ENCODE measurements around the gene SMIM38. TPM values are rescaled to one million over a fixed set of nuclear protein-coding genes. Genes with fewer than 3 reads are reported as not detected.

The SMIM38 gene
- total and polyA plus RNA-seq, 7 donors, result 0.03 to 0.54 (median 0.10) TPM; not detected in 1

GRCh38 chr11:69193151-69193550, 37.4 kb downstream of the SMIM38 start:
- Histone ChIP-seq H3K27me3 (ENCODE audit: insufficient read depth in 3 of 3, low read length in 2 of 3) (peaks cover 0 to 6% (median 3%) of the 10 kb centered on the region in 3 donors), H3K27ac (no peak overlapping the region), H3K36me3 (ENCODE audit: insufficient read depth in 1 of 2, low read depth in 1 of 2) (no peaks in the 10 kb centered on the region), H3K4me1 (no peaks in the 10 kb centered on the region), H3K4me3 (no peak overlapping the region), H3K9me3 (no peaks in the 10 kb centered on the region)
- TF ChIP-seq CTCF (IDR thresholded peaks at IDR 0.05), result no peak
- no peak for DNase-seq
- no peak for ATAC-seq
- WGBS, 3 donors, result 63 to 73% (median 68%) methylated on average over 5 of the region's 5 CpGs
- intact Hi-C loops (cut with DNase I), result no loop called here

GRCh38 chr11:69193629-69194028, 37.9 kb downstream of the SMIM38 start:
- no peak for DNase-seq
- no peak for TF ChIP-seq CTCF (IDR thresholded peaks at IDR 0.05)
- WGBS, 3 donors, result 70 to 77% (median 71%) methylated on average over 2 of the region's 2 CpGs

GRCh38 chr11:69194396-69194795, 38.7 kb downstream of the SMIM38 start:
- Histone ChIP-seq H3K36me3 (ENCODE audit: insufficient read depth in 1 of 2, low read depth in 1 of 2) (no peaks in the 10 kb centered on the region), H3K27me3 (ENCODE audit: insufficient read depth in 3 of 3, low read length in 2 of 3) (peaks cover 0 to 10% (median 4%) of the 10 kb centered on the region in 3 donors), H3K9me3 (no peaks in the 10 kb centered on the region), H3K27ac (no peak overlapping the region), H3K4me1 (no peaks in the 10 kb centered on the region), H3K4me3 (no peak overlapping the region)
- no peak for DNase-seq
- no peak for TF ChIP-seq CTCF (IDR thresholded peaks at IDR 0.05)
- 81 to 96% (median 91%) methylated on average over 1 of the region's 1 CpG for WGBS, 3 donors
- intact Hi-C loops (cut with DNase I), result no loop called here
- ATAC-seq, result no peak

More at GRCh38 chr11:69193629-69194028, 37.9 kb downstream of the SMIM38 start:
- Histone ChIP-seq H3K36me3 (ENCODE audit: insufficient read depth in 1 of 2, low read depth in 1 of 2) (no peaks in the 10 kb centered on the region), H3K9me3 (no peaks in the 10 kb centered on the region), H3K4me3 (no peak overlapping the region), H3K27me3 (ENCODE audit: insufficient read depth in 3 of 3, low read length in 2 of 3) (peaks cover 0 to 5% (median 5%) of the 10 kb centered on the region in 3 donors), H3K27ac (no peak overlapping the region), H3K4me1 (no peaks in the 10 kb centered on the region)
- intact Hi-C loops (cut with DNase I), result no loop called here
- ATAC-seq, result no peak

GRCh38 chr11:69194956-69195355, 39.2 kb downstream of the SMIM38 start:
- intact Hi-C loops (cut with DNase I), result no loop called here
- WGBS, 3 donors, result 48 to 65% (median 64%) methylated on average over 3 to 4 of the region's 6 CpGs
- ATAC-seq, result no peak
- no peak overlapping the region for H3K4me3 ChIP-seq
- no peaks in the 10 kb centered on the region for H3K36me3 ChIP-seq (ENCODE audit: insufficient read depth in 1 of 2, low read depth in 1 of 2)
- TF ChIP-seq CTCF (IDR thresholded peaks at IDR 0.05), result no peak
- no peak for DNase-seq
- H3K9me3 ChIP-seq, result no peaks in the 10 kb centered on the region
- no peak overlapping the region for H3K27ac ChIP-seq
- H3K4me1 ChIP-seq, result no peaks in the 10 kb centered on the region
- H3K27me3 ChIP-seq (ENCODE audit: insufficient read depth in 3 of 3, low read length in 2 of 3), result peaks cover 0 to 13% (median 4%) of the 10 kb centered on the region in 3 donors
